Stimulated activated CD4-positive, alpha-beta T cell treated with anti-CD3 and anti-CD28 coated beads, TNF-alpha, amount 100 ng/mL, for 1 hour (primary cell): ENCODE measurements around the gene LYPD6B.
A peak's percentile ranks its signal among the peaks of the same experiment; 100 is the strongest.

Experiments used
- DNase-seq, 3 donors: peaks; one replicate each; pipeline ENCODE4 v3.0.0-alpha.2; 2020; ENCODE audit warnings: low read depth in 3 of 3, low spot score in 1 of 3

Gene LYPD6B

DNA sequence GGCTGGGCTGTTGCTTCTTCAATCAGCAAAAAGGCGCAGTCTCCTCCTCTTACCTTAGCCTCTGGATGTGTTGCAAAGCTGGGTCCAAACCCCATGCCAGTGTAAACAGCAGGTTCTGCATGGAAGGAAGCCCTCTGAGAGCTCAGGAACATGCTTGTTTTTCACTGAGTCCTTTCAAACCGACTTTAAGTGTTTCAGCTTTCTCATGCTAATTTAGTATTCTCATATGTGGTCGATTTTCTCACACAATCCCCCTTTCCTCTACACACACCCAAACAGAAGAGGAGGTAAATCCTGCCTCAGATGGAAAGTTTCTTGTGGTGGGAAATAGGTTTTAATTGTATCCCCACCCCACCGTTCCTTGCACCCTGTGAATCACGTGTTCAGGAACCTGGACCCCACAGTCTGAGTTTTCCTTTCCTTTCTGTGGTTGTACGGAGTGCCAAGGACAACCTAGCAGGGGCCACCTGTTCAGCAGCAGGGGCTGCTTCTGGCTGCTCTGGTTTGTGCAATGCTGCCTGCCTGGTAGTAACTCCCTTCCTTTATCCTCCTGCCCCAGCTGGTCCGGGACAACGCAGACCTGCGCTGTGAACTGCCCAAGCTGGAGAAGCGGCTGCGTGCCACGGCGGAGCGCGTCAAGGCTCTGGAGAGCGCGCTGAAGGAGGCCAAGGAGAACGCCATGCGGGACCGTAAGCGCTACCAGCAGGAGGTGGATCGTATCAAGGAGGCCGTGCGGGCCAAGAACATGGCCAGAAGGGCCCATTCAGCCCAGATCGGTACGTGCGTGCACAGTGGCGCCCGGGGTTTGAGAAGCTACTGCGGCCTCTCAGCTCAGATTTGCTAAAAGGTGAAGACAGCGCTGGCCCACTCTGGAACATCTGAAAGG, 28.7 kb upstream of the LYPD6B start:
- no peak for DNase-seq

DNA sequence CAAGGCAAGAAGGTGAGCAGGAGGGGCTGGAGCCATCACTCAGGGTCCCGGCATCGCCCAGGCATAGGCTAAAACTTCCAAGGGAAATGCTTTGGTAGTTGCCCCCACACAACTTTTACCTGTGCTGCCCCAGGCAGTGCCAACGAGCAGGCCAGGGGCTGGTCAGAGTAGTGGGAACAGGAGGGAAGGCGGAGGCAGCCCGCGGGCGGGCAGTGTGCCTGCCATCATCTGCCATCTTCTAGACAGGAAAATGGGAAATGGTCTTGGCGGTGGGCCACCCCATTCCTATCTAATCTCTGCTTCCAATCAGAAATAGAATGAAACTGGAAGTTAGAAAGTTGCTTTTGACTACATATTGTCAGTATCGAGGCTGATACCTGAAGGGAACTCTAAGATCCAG, 26.0 kb upstream of the LYPD6B start:
- DNase-seq, result no peak

DNA sequence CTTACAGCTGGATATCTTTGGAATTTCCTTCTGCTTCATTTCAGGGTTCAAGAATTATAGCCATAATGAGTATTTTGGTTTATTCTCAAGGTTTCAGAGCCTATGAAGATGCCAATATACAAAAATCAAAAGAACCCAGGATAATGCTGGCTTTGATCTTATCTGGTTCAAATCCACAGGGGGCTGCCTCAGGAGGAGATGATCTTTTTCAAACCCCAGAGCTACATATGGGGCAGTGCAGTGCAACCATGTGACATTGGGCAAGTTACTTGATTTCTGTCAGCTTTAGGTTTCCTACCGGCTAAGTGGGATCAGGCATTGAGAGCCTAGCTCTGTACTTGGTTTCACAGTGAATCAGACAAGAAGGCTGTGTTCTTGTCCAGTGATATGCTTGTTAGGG, 23.0 kb upstream of the LYPD6B start:
- DNase-seq, result no peak

DNA sequence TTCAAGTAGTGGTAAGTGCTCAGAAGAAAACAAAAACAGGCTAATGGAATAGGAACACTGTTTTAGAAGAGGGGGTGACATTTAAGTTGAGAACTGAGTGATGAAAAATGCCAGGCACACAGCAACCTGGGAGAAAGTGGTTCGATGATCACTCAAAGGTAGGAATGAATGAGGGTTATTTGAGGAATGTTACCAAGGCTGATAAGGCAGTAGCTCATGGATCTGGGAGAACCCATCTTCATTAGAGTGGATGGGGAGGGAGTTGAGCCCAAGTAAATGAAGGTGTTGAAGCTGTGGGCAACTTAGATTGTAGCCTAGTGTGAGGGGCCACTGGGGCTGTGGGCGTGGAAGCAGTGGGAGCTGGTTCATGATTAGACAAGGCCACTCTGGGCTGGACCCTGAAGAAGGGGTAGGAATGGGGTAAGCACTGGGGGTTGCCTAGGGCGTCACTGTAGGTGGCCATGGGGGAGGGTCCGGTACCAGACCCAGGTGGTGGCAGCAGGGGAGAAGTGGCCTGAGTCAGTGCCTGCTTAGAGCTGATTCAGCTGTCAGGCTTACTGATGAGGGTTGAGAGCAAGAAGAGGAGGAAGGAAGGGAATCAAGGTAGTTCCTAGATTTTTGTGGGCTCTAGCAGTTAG, 22.5 kb upstream of the LYPD6B start:
- DNase-seq, result no peak

DNA sequence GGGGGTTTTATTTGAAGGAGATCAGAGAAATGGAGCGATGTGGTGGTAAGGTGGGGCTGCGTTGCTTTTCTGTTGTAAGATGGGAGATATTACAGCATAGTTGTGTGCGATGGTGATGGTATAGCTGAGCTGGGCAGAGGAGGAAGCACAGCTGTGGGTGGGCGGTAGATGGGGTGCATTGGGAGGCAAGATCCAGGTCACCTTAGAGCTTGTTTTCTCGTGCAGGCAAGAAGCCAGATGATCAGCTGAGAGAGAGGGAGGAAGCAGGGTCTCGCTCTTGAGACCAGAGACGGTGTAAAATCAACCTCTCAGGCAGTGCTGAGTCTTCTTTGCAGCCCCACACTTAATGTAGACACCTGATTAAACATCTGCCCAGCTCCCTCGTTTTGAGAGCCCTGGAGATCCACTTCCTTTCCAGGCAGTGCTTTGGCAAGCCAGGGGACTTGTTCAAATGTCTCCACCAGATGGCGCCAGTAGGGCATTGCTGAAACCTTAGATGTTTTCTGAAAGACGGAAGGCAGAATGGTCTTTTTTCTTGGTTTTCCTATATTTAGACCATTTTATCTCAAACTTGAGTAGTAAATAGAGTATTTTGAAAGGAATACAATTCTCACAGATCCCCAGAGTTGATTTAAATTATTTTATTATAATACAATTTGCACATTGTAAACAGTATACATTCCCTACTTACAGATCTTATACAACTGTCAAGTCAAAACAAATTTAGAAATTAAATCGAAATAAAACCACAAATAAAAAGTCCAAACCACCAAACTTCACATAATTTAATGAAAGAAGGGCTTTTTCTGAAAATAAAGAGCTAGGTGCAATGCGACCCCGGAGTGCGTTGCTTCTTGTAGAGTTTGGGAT, 21.1 kb upstream of the LYPD6B start:
- DNase-seq, result peak; percentile 17 to 54 (median 20)

DNA sequence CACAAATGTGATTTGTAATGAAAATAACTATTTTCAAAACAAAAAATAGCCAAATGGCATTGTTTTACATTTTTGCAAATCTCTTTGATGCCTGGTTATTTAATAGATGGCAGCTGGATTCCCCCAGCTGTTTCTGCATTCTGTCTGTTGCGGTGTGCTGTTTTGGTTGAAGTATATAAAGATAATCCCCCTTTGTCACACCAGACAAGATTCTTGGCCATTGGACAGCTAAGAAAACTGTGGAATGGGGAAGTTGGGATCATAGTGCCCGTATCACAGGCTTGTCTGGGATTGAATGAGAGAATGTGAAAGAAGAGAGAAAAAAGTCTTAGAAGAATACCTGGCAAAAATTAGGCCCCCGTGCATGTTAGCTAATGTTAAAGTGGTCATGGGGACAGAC, 19.5 kb upstream of the LYPD6B start:
- no peak for DNase-seq

DNA sequence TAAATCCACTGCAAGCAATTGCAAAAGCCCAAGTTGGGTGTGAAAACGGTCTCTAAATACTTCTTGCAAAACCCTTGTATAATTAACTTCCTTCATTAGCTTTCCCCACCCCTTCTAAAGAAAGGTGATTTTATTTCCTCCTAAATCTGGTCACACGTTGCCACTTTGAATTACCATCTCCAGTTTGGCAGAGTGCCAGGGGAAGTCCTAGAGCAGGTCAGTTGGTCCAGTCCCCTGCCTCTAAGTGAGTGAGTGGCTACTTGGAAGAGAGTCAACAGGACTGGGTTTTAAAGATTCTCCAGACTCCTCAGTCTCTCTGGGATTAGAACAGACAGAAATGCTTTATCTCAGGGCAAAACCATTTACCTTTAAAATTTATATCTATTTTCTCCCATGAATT, 18.7 kb upstream of the LYPD6B start:
- no peak for DNase-seq

DNA sequence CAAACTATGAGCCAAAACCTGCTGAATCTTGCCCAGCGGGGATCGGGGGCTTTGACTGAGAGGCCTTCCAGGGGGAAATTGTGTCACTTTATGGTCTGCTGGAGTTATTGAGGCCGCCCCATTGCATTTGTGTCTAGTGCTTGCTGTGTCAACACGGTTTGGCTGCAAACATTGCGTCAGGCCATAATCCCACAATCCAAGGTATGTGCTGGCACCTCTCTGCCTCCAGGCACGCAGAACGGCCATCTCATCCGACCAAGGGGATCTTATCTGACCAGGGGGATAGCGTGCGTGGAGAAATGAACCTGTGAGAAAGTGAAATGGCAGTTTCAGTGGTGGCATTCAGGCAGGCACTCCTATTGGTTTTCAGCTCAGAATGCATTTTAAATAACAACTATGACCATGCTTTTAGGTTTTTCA, 18.1 kb upstream of the LYPD6B start:
- no peak for DNase-seq

DNA sequence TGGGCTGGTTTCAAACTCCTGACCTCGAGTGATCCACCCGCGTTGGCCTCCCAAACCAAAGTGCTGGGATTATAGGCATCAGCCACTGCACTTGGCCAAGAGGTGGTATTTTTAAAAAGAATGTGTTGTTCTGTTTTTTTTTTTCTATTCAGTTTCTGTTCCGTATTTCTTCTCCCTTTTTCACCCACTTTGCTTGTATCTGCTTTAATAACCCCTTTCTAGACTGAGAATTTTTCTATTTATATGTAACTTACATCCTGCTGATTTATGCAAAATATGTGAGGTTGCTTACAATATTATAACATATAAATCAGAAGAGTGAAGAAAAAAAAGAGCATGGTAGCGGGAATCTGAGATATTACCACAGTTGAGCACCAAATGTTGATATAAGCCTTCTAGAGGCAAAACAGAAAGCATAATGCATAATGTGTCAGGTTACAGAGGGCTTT, 17.2 kb upstream of the LYPD6B start:
- DNase-seq, result no peak

DNA sequence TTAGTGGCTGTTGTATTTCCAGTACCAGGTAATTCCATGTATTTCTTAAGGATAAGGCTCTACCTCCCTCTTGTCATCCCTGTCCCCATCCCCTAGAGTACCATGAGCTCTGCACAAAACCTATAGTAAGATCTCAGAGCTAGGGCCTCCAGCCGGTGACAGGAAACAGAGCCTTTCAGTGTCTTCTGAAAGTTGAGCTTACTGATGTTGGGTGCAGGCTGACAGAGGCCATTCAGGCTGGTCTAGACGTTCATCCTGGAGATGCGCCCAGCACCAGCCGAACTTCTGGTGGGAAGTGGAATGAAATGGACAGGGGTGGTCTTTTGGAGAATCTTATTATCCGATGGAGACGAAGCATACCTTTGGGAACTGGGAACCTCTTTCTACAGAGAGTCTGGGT, 16.7 kb upstream of the LYPD6B start:
- DNase-seq, result no peak

DNA sequence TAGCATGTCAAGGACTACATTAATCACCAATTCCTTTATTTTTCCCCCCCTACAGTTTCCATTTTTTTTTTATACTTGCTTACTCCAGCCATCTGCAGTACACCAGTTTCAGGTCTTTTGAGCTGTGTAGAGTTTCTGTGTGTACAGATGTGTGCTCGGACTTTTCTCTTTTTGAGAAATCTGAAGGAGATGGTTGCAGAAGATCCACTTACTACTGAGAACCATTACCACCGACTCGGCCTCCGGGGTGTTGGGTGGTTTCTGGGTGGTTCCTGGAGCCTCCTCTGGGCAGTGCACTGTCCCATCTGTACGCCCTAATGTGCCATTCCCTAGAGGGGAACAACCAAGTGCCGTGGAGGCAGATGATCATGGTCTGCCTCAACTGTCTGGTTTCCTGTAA, 15.4 kb upstream of the LYPD6B start:
- no peak for DNase-seq

DNA sequence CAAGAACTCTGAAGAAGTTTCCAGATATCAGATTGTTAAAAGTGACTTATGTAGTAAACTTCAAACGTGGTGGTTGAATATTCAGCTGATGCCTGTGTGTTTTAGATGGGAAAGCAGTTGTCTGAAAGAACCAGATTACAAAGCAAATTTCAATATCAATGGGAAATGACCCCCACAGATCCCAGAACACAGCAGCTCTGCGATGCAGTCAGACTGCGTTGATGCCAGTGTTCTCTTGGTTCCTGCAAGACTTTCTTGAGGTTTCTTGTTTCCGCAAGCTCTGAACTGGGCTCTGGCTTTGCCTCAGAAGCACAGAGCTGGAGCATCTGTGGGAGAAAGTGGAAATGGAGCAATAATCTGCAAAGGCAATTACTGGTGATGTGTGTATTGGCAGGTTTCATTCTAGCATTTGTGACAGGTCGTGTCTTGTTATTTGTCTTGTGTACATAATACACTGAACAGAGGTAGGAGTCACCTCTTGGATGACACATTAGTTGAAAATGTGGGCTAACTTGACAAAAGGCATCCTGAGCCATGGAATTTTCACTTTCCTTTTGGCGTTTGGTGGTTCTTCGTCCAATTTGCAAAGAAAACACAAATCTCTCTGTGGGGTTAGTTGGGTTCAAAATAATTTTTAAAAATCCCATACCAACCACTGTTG, 10.8 kb upstream of the LYPD6B start:
- no peak for DNase-seq

DNA sequence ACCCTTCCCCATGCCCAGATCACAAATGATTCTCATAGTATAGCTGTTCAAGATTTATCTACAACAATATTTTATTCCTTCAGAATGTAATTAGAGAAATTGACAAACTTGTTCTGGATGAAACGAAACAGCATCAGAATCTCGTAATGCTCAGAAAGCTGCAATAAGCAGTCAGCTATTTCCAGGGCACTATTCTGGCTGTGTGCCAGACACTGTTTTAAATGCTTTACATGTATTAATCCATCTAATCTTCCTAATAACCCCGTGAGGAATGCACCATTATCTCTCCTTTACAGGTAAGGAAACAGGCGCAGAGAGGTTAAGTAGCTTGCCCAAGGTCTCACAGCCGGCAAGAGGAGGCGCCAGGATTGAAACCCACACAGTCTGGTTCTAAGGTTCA, 10.1 kb upstream of the LYPD6B start:
- no peak for DNase-seq

DNA sequence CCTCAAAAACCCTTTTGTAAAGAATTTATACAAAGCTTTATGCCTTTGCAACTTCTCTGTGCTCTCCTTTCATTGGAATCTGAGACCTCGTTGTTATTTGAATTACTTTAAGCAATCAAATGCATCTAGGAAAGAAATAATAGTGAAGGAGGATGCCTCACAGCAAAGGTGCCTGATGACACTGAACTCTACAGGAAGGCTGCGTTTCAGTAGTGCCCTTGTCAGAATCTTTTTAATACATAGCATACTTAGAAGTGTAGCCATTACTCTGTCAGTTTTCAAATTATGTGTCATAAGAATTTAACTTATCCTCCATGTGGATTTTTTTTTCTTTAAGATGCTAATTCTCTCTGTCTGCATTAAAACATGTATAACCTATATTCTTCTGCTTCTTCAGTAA, 9.6 kb upstream of the LYPD6B start:
- DNase-seq, result no peak

DNA sequence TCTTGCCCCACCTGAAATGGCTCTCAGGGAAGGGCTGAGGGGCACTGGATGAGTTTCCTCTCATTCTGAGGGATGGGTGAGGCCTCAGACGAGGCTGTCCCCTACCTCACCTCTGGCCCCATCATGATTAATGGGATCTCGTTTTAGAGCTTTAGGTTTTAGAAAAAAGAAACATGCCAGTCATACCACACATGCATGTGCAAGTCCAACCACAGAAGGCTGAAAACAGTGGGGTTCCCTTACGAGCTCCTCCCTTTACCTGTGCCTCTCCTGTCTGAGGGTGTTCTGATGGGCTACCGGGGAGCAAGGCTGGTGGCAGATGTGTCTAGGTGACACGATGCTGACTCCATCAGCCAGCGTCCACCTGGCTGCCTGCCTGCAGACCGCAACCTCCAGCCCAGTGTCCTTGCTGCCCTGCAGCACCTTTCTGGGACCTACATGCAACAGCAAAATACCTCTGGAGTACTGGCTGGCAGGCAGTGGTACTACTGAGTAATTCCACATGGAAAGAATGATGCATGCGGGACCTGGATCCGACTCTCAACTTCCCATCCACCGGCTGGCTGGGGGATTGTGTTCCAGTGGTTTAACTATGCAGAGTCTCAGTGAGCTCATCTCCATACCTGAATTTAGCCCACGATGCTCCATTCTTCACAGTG, 9.1 kb upstream of the LYPD6B start:
- no peak for DNase-seq

DNA sequence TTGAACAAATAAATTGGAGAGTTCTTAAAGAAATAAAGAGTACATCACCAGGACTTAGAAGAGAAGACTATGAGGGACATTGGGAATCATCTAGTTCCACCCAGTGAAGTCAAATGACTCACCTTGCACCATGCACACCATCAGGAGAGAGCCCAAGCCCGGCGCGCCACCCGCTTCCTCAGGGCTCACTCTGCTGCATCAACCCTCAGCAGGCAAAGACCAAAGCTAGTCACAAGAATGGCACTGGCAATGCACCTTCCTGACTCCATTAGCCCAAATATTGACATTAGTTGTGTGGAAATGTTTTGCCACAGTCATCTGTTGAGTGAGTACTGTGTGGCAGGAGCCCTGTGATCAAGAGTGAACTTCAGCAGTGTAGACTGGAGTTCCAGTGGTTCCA, 7.1 kb upstream of the LYPD6B start:
- no peak for DNase-seq

DNA sequence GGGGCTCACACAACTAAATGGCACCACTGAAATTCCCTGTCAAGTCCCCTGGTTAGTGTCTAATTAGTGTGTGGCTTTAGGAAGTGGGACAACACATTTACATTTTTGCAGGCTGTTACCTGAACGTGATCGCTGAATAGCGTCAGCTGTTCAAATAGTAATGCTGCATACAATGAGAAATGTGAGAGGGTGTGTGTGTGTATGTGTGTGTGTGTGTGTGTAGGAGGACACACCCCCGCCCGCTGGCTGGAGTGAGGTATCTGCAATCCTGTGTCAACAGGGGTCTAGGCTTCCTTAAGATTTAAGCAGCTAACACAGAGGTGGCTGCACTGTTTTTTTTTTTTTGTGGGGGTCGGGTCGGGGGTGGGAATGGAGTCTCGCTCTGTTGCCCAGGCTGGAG, 4.8 kb upstream of the LYPD6B start:
- DNase-seq, result no peak

DNA sequence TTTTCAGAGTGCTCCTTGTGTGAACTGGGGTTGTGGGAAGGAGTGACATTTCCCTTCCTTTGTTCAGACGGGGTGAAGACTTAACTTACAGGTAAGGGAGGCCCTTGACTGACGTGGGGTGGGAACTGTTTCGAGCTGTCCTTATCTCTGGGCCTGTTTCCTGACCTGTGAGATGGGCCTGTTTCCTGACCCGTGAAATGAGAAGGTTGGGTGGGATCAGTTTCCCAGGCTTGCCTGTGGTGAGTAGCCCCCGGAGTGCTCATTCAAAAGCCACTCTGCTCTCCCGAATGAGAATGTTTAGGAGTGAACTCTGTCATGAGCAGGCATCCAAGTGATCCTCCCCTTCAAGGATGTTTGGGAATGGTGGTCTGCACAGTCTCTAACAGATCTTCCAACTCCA, 4.1 kb upstream of the LYPD6B start:
- no peak for DNase-seq

DNA sequence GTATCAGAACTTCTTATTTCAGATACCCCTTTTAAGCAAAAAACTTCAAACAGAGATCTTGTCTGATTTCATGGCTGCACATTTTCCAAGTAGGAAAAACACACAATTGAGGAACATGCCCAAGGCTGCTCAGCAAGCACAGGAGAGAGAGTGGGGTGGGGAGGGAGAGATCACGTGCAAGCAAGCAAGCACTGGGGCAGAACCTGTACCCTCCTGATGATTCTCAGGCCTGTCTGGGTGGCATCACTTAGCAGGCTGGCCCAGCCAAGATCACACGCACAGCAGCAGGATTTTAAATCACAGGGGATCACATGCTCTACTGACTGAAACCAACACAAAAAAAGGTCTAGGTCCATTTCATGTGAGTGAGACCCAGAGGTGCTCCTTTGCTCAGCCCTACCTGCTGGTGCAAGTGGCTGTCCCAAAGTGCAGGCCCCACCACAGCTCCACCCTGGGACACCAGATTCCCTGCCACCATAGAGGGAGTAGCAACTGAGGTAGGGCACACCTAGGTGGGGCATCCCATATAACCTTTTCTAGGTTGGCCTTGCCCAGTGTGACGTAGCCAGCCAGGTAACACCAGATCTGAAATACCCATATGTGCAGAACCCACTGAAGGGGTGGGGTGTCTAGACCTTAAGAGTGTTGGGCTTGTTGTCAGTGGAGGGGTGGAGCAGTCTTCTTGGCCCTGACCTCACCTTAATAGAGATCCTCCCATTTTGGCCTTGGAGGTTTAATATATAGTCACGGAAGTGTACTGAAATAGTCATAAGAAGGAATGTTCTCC, 1.8 kb upstream of the LYPD6B start:
- no peak for DNase-seq

DNA sequence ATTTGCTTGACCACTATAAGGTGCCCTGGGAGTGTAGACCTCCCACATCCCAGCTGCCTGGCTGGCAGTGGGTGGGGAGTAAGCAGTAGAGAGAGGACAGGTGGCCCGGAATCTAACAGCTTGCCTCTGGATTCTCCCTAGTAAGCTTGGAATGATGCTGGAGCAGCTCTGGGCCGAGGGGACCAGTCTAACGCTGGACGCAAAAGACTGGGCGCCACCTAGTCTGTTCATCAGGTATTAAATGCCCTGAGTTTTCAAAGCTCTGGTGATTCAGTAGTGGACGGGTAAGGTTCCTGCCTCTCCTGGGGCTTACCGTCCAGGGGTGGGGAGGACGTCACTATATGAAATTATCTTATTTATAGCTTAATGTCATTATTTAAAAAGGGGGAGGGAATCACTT, 648 bp upstream of the LYPD6B start:
- DNase-seq, result no peak
